HTERT RPE-1 (cell line): ENCODE measurements around the gene FBXL19.

Source experiments
- in situ Hi-C: fragments of 300-500 bp; cut with MboI; formaldehyde crosslinking; loops from 4 replicates; pipeline ENCODE4 v1.14.3; 2020; ENCODE audit warnings: low sequenced_read_pairs

The FBXL19 gene

GRCh38 chr16:30961384-30961783 lies 38.0 kb downstream of the FBXL19 start:
- in situ Hi-C loops: no loop called here

DNA sequence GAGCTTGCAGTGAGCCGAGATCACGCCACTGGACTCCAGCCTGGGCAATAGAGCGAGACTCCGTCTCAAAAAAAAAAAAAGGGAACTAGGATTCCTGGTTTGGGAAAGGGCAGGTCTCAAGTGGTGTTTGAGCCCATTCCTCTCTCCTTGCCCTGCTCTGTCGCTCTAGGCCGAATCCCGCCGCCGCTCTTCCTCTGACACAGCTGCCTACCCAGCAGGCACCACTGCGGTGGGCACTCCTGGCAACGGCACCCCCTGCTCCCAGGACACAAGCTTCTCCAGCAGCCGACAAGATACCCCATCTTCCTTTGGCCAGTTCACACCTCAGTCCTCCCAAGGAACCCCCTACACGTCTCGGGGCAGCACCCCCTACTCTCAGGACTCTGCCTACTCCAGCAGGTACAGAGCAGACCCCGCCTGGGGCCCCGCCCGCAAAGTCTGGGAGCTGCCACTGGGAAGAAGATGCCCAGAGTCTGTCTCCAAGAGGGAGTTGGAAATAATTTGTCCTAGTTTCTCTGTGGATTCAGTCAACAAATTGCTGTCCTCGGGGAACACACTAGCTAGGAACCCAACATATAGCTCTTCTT lies 40.6 kb downstream of the FBXL19 start:
- in situ Hi-C loops: no loop called here

- in situ Hi-C loops: no loop called here
These were observed 41.3 kb downstream of the FBXL19 start for GRCh38 chr16:30964574-30965226.

DNA sequence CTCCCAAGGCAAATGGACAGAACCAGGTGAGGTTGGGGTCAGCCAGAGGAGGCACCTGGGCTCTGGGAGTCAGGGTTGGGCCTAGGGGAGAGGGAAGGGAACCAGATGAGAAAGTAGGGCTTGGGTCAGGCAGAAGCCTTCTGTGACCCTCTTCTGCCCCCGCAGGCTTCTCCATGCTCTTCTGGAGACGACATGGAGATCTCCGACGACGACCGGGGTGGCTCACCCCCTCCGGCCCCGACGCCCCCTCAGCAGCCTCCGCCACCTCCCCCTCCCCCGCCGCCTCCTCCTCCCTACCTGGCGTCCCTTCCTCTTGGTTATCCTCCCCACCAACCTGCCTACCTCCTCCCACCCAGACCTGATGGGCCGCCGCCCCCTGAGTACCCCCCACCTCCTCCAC lies 42.1 kb downstream of the FBXL19 start:
- in situ Hi-C loops: no loop called here

DNA sequence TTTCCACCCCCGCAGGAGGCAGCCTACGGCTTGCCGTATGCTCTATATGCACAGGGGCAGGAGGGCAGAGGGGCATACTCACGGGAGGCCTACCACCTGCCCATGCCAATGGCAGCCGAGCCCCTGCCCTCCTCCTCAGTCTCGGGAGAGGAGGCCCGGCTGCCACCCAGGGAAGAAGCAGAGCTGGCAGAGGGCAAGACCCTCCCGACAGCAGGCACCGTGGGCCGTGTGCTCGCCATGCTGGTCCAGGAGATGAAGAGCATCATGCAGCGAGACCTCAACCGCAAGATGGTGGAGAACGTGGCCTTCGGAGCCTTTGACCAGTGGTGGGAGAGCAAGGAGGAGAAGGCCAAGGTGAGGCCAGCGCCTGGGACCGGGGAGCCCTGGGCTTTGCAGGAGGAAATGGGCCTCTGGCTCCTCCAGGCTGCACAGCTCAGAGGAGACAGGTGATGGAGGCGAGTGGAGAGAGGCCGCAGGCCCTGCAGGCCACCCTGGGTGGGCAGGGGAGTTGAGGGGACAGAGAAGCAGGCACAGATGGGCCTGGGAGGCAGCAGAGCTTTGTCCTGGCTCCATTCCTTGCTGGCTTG lies 42.8 kb downstream of the FBXL19 start:
- in situ Hi-C loops: no loop called here

DNA sequence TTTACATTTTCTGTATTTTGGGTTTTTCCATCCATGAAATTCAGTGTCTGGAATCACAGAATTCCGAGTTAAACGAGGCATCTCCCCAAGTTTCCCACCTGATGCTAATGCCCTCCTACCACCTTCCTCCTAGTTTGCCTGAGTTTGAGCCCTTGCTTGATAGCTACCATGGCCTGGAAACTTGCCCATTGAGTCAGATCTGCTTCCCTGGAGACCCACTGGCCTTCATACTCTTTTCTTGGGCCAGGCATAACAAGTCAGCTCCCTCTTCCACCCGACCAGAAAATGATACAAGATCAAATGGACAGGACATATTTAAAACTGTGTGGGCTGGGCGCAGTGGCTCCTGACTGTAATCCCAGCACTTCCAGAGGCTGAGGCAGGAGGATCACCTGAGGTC lies 44.4 kb downstream of the FBXL19 start:
- in situ Hi-C loops: no loop called here

GRCh38 chr16:30969246-30969842 lies 46.0 kb downstream of the FBXL19 start:
- in situ Hi-C loops: no loop called here

- in situ Hi-C loops: no loop called here
These were observed 47.9 kb downstream of the FBXL19 start for GRCh38 chr16:30971298-30971697.

- in situ Hi-C loops: no loop called here
These were observed 49.5 kb downstream of the FBXL19 start for GRCh38 chr16:30972872-30973271.

DNA sequence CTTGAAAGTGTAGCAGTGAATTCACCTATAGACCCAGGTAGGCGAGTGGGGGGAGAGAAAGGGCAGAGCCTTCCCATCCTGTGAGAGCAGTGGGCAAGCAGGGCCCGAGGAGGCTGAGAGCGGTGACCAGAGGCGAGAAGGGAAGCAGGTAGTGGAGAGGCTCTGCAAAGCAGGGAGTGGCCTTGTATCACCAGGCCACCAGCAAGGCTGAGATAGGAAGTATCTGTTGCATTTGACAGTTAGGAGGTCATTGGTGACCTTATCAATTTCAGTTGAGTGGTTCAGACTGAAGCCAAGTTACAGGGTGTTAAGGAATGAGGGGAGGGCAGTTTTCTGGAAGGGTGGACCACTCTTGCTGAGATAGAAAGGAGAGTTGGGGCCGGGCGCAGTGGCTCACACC lies 51.0 kb downstream of the FBXL19 start:
- in situ Hi-C loops: no loop called here

DNA sequence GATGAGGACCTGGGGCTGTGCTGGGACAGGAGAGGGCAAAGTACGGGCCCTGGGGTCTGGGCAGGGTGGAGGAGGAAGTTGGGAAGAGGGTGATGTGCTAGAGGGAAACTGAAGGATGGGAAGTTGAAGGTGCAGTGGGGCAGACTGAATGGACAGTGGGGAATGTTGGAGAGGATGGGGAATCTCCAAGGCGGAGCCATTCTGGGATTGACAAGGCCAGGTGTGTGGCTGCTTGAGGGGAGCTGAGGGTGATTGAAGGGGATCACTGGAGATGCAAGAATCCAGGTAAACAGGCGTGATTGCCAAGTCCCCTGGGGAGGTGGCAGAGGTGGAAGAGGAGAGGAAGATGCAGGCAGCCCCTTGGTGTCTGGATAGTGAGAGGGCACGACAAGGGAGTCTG lies 53.1 kb downstream of the FBXL19 start:
- in situ Hi-C loops: no loop called here

GRCh38 chr16:30977502-30977901 lies 54.1 kb downstream of the FBXL19 start:
- in situ Hi-C loops: no loop called here

GRCh38 chr16:30979170-30980022 lies 56.0 kb downstream of the FBXL19 start:
- in situ Hi-C loops: no loop called here

GRCh38 chr16:30980023-30980371 lies 56.6 kb downstream of the FBXL19 start:
- in situ Hi-C loops: no loop called here

- in situ Hi-C loops: no loop called here
These were observed 57.1 kb downstream of the FBXL19 start for GRCh38 chr16:30980434-30980833.

DNA sequence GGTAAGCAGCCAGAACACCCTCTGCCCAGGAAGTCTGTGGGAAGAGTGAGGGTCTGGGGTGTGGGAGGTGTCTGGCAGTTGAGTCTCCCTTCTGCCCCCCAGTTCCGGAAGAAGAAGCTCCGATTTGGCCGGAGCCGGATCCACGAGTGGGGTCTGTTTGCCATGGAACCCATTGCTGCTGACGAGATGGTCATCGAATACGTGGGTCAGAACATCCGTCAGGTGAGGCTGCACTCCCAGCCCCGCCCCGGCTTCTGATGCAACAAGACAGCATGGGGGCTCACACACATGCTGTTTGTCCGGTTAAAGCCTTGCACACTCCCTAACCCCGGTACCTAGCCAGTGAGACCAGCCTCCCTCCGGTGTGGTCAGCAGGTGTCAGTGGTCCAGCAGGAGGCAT lies 57.6 kb downstream of the FBXL19 start:
- in situ Hi-C loops: no loop called here

- in situ Hi-C loops: no loop called here
These were observed 59.3 kb downstream of the FBXL19 start for GRCh38 chr16:30982548-30983288.

GRCh38 chr16:30983289-30983889 lies 60.0 kb downstream of the FBXL19 start:
- in situ Hi-C loops: no loop called here

- in situ Hi-C loops: no loop called here
These were observed 60.7 kb downstream of the FBXL19 start for GRCh38 chr16:30983898-30984610.
